ENCODE measurements around the gene SAMHD1.

GRCh38 chr20:36989797-36990196 is 38.3 kb upstream of the SAMHD1 start:
- TF ChIP-seq CTCF (conservative IDR thresholded peaks at IDR 0.05; ENCODE audit: low read length): no peak
- no peak for TF ChIP-seq EZH2phosphoT487 (IDR thresholded peaks at IDR 0.05; ENCODE audit: borderline replicate concordance, low read depth, low read length)
